H1 (cell line): ENCODE data around the gene CAMTA1. TPM values are rescaled to one million over a fixed set of nuclear protein-coding genes. Genes with fewer than 3 reads are reported as not detected.

Experiments used
- ATF2 ChIP-seq: IDR thresholded peaks from 2 replicates; pipeline ENCODE4 v1.6.1; 2012; ENCODE audit warnings: low read length, inconsistent platforms
- CBX8 ChIP-seq: fragments of 300-800, 300-1000 bp; sonication (generic); IDR thresholded peaks from 2 replicates; pipeline ENCODE4 v1.7.1; 2016; ENCODE audit warnings: low read depth, low read length, borderline replicate concordance
- GABPA ChIP-seq: IDR thresholded peaks from 2 replicates; pipeline ENCODE4 v1.6.1; 2011; ENCODE audit warnings: mild to moderate bottlenecking, low read length, moderate library complexity, borderline replicate concordance; ENCODE audit not compliant: insufficient read depth
- HDAC6 ChIP-seq: IDR thresholded peaks from one replicate; pipeline ENCODE4 v1.7.1; 2012; ENCODE audit warnings: low read depth, mild to moderate bottlenecking, inconsistent platforms, low read length, moderate library complexity
- RAD21 ChIP-seq, 2 experiments: IDR thresholded peaks in 1 of 2; conservative IDR thresholded peaks in 1 of 2; 2 replicates each; pipeline ENCODE4 v1.6.1; 2011; ENCODE audit warnings: low read depth in 2 of 2, low read length in 2 of 2, improper control_type of control experiment in 1 of 2, inconsistent platforms in 1 of 2, mild to moderate bottlenecking in 1 of 2, moderate library complexity in 1 of 2
- RFX5 ChIP-seq: IDR thresholded peaks from 2 replicates; pipeline ENCODE4 v1.6.1; 2011; ENCODE audit warnings: low read depth, low read length, improper control_type of control experiment, borderline replicate concordance
- RNF2 ChIP-seq: fragments of 200-900, 300-1000 bp; sonication (generic); IDR thresholded peaks from 2 replicates; pipeline ENCODE4 v1.7.1; 2016; ENCODE audit warnings: borderline replicate concordance, low read depth, mild to moderate bottlenecking, antibody characterized with exemption, low read length; ENCODE audit not compliant: poor library complexity, severe bottlenecking; ENCODE audit errors: missing control alignments
- TAF1 ChIP-seq: IDR thresholded peaks from 2 replicates; pipeline ENCODE4 v1.6.1; 2011; ENCODE audit warnings: mild to moderate bottlenecking, low read depth, low read length
- polyA plus RNA-seq, 7 experiments: library from polyadenylated mRNA; depleted of rRNA in 3 of 7; stranded (reverse) in 5 of 7; unstranded in 2 of 7; fragments of >200 nt in 5 of 7; fragments of 200-250 nt in 2 of 7; gene quantifications; 1 replicate in 5 of 7; 2 replicates in 1 of 7; 4 replicates in 1 of 7; pipeline versions ENCODE4 v1.2.1 to v1.2.3, GENCODE V29; 2011 to 2013; ENCODE audit warnings: missing spikeins in 2 of 7, mixed read lengths in 2 of 7
- total RNA-seq: library from RNA; stranded (reverse); fragmentation: NEBNext Ultra II Directional; extraction: Animal tissue kit (Norgen Biotek cat#: 25700); gene quantifications from 2 replicates; pipeline ENCODE4 v1.2.1, GENCODE V29; 2021

The CAMTA1 gene
- total and polyA plus RNA-seq, 2 of the 8 experiments (the other 6 are each of a cell fraction or from before 2014, with no cell fraction given) = 65.0 to 119 TPM

GRCh38 chr1:7249516-7249915 is 464.3 kb downstream of the CAMTA1 start (continued):
- no peak for TF ChIP-seq ATF2
- no peak for TF ChIP-seq RAD21 (IDR thresholded peaks at IDR 0.05 in 1 of 2, conservative IDR thresholded peaks at IDR 0.05 in 1 of 2; ENCODE audit: low read depth in 2 of 2, low read length in 2 of 2)
- no peak for TF ChIP-seq RFX5
- no peak for TF ChIP-seq TAF1
- TF ChIP-seq RNF2 = no peak
- TF ChIP-seq HDAC6 = no peak
- no peak for TF ChIP-seq CBX8
- no peak for TF ChIP-seq GABPA
- TF ChIP-seq, all 59 proteins: peak for 0
